HepG2 (cell line): ENCODE results near the gene BMERB1. TPM values are rescaled to one million over a fixed set of nuclear protein-coding genes. Genes with fewer than 3 reads are reported as not detected.
A peak's percentile ranks its signal among the peaks of the same experiment; 100 is the strongest.

ENCODE experiments used
- ATAC-seq: fragments of 200-7000 bp; cut with Tn5 transposase; 3 replicates; pipeline ENCODE4 v1.9.1; 2020; ENCODE audit warnings: mild to moderate bottlenecking, moderate library complexity
- BruUV-seq: library from RNA; stranded (reverse); fragments of 400-500 nt; replicated peaks from 2 replicates; lab custom pipeline; 2021; lab: Mats Ljungman, UMichigan
- CTCF ChIA-PET: fragments of 300-600 bp; formaldehyde crosslinking; extraction: SDS; loops from one replicate; lab custom pipeline; 2021; ENCODE audit warnings: low total read pairs, inconsistent platforms, low intra/inter-chr PET ratio; lab: Yijun Ruan, JAX
- POLR2A ChIA-PET: fragments of 350-600 bp; sonication (Branson Sonifier 250); formaldehyde crosslinking; loops from one replicate; lab custom pipeline; 2020; ENCODE audit warnings: antibody characterized with exemption, inconsistent platforms; lab: Yijun Ruan, JAX
- DNase-seq: peaks from one replicate; pipeline ENCODE4 v3.0.0-alpha.2; 2015; ENCODE audit warnings: low spot score
- FAIRE-seq: peaks from 3 replicates; lab custom pipeline; 2011; peaks lifted over from hg19 to GRCh38; lab: Jason Lieb, UNC
- H2AFZ ChIP-seq: one replicate; pipeline ENCODE4 v1.6.1; 2011; ENCODE audit warnings: low read length, inconsistent platforms
- H3K27ac ChIP-seq: fragments of 300-600 bp; 3 replicates; pipeline ENCODE4 v1.8.0; 2011; ENCODE audit warnings: mixed run types, mild to moderate bottlenecking, mixed read lengths, low read length, inconsistent platforms; ENCODE audit not compliant: insufficient read depth; ENCODE audit errors: extremely low read length
- H3K27me3 ChIP-seq, 2 experiments: fragments of 200-600 bp in 1 of 2; 2 replicates in 1 of 2; 3 replicates in 1 of 2; pipeline versions ENCODE4 v1.6.0 to v1.8.0; 2011; ENCODE audit warnings: low read length in 2 of 2, mild to moderate bottlenecking in 2 of 2, moderate library complexity in 2 of 2, inconsistent platforms in 1 of 2; ENCODE audit not compliant: insufficient read depth in 2 of 2, control insufficient read depth in 1 of 2
- H3K36me3 ChIP-seq, 2 experiments: fragments of 200-600 bp in 1 of 2; replicated peaks in 1 of 2; 2 replicates in 1 of 2; 3 replicates in 1 of 2; pipeline versions ENCODE4 v1.5.1 to v1.8.0; 2011; ENCODE audit warnings: low read length in 2 of 2, inconsistent platforms in 1 of 2; ENCODE audit not compliant: insufficient read depth in 2 of 2, control insufficient read depth in 1 of 2
- H3K4me1 ChIP-seq: 2 replicates; pipeline ENCODE4 v1.5.1; 2012; ENCODE audit warnings: low read length, inconsistent platforms; ENCODE audit not compliant: insufficient read depth
- H3K4me2 ChIP-seq: 2 replicates; pipeline ENCODE4 v1.6.0; 2011; ENCODE audit warnings: low read depth, low read length, inconsistent platforms
- H3K4me3 ChIP-seq, 3 experiments: fragments of 200-600 bp in 1 of 3; sonication (generic), shearing (Covaris generic) in 1 of 3; replicated peaks in 1 of 3; 2 replicates each; pipeline ENCODE4 v1.5.1; 2011 to 2016; ENCODE audit warnings: low read length in 3 of 3, inconsistent platforms in 2 of 3, low read depth in 2 of 3, mild to moderate bottlenecking in 2 of 3, control low read depth in 1 of 3, mixed read lengths in 1 of 3; ENCODE audit not compliant: insufficient read depth in 1 of 3
- H3K79me2 ChIP-seq: one replicate; pipeline ENCODE4 v1.6.1; 2011; ENCODE audit warnings: low read length, inconsistent platforms; ENCODE audit not compliant: insufficient read depth
- H3K9ac ChIP-seq: 2 replicates; pipeline ENCODE4 v1.6.0; 2011; ENCODE audit warnings: mild to moderate bottlenecking, low read depth, low read length, inconsistent platforms; ENCODE audit not compliant: insufficient read depth
- H3K9me3 ChIP-seq: 2 replicates; pipeline ENCODE4 v1.5.1; 2012; ENCODE audit warnings: mild to moderate bottlenecking, low read length
- H4K20me1 ChIP-seq: 2 replicates; pipeline ENCODE4 v1.6.0; 2011; ENCODE audit warnings: inconsistent platforms, mild to moderate bottlenecking, low read length, moderate library complexity; ENCODE audit not compliant: insufficient read depth
- PATZ1 ChIP-seq: sonication (generic); formaldehyde crosslinking; IDR thresholded peaks from 2 replicates; pipeline ENCODE4 v1.4.0; 2020; ENCODE audit warnings: missing genetic modification reagents
- RARA ChIP-seq: IDR thresholded peaks from 2 replicates; pipeline ENCODE4 v1.6.1; 2016; ENCODE audit warnings: missing genetic modification reagents, missing compliant biosample characterization
- TEAD3 ChIP-seq: optimal IDR thresholded peaks from 2 replicates; pipeline ENCODE3; 2016; ENCODE audit warnings: borderline replicate concordance
- ZIK1 ChIP-seq: sonication (generic); formaldehyde crosslinking; IDR thresholded peaks from 2 replicates; pipeline ENCODE4 v1.5.0; 2020; ENCODE audit warnings: mild to moderate bottlenecking, low read depth, missing genetic modification reagents, borderline replicate concordance
- ZMYM3 ChIP-seq: sonication (generic); formaldehyde crosslinking; IDR thresholded peaks from 2 replicates; pipeline ENCODE4 v1.5.1; 2020; ENCODE audit warnings: mild to moderate bottlenecking, missing genetic modification reagents
- ZNF816 ChIP-seq: sonication (generic); formaldehyde crosslinking; IDR thresholded peaks from 2 replicates; pipeline ENCODE4 v1.8.0; 2022; ENCODE audit warnings: missing genetic modification reagents, mild to moderate bottlenecking, borderline replicate concordance
- WGBS: methylation state at CpG from one replicate; pipeline ENCODE4 v1.1.6; 2017; ENCODE audit warnings: low lambda C conversion rate; 5-methylcytosine and 5-hydroxymethylcytosine counted together
- in situ Hi-C: cut with HindIII; loops from 2 replicates; pipeline ENCODE4 v1.10.0; 2017; ENCODE audit warnings: low pct_unique_long_range_greater_than_20kb; ENCODE audit not compliant: extremely low pct_ligation_motif_present
- intact Hi-C: fragments of 100-400 bp; cut with micrococcal nuclease; formaldehyde crosslinking; loops from one replicate; pipeline ENCODE4 v1.10.0; 2022; ENCODE audit not compliant: unreplicated experiment
- polyA plus RNA-seq, 8 experiments: library from polyadenylated mRNA; depleted of rRNA in 3 of 8; stranded (reverse) in 7 of 8; unstranded in 1 of 8; fragments of >200 nt; fragmentation: Illumina TruSeq in 4 of 8; extraction: Trizol in 4 of 8; gene quantifications; 2 replicates each; pipeline versions ENCODE4 v1.2.1 to v1.2.3, GENCODE V29; 2011 to 2016; ENCODE audit warnings: low read depth in 4 of 8, missing spikeins in 1 of 8, mixed read lengths in 1 of 8; ENCODE audit not compliant: insufficient read depth in 1 of 8
- total RNA-seq, 5 experiments: library from RNA; depleted of rRNA; stranded (reverse); fragments of >200 nt; fragmentation: Illumina TruSeq; extraction: Trizol; gene quantifications; 2 replicates each; pipeline ENCODE4 v1.2.3, GENCODE V29; 2016; ENCODE audit warnings: low read depth in 1 of 5

The BMERB1 gene
- total and polyA plus RNA-seq, 2 of the 13 experiments (the other 11 are each of a cell fraction or from before 2014, with no cell fraction given), result 1.4 TPM

- no peak overlapping the region for H3K27ac ChIP-seq
- no peak overlapping the region for H2AFZ ChIP-seq
- in situ Hi-C loops (no loop called here), intact Hi-C loops (no loop called here)
- no peaks in the 10 kb centered on the region for H3K36me3 ChIP-seq
- CTCF ChIA-PET, result no interaction called here
- DNase-seq (no peak), ATAC-seq (no peak), FAIRE-seq (no peak)
- TF ChIP-seq TEAD3 (CRISPR knock-in tag) (peak; percentile 13), ZIK1 (CRISPR knock-in tag) (no peak)
- H3K4me1 ChIP-seq, result peaks cover 8% of the 10 kb centered on the region; the same call in 1 of the 2 replicates
- BruUV-seq, result no TSS peak
- H3K4me3 ChIP-seq, result no peak overlapping the region
- no peaks in the 10 kb centered on the region for H3K9me3 ChIP-seq
- H3K4me2 ChIP-seq, result no peak overlapping the region
- no peaks in the 10 kb centered on the region for H3K79me2 ChIP-seq
- H4K20me1 ChIP-seq, result no peaks in the 10 kb centered on the region
- H3K27me3 ChIP-seq, result no peaks in the 10 kb centered on the region
- no peak overlapping the region for H3K9ac ChIP-seq
- POLR2A ChIA-PET, result no interaction called here
- 70% methylated on average over 4 of the region's 4 CpGs for WGBS
These were observed 124.8 kb downstream of the BMERB1 start for GRCh38 chr16:15559176-15559575.

- no TSS peak for BruUV-seq
- no peak overlapping the region for H2AFZ ChIP-seq
- H3K36me3 ChIP-seq, result no peaks in the 10 kb centered on the region
- intact Hi-C loops, result no loop called here
- H3K79me2 ChIP-seq, result no peaks in the 10 kb centered on the region
- H3K9ac ChIP-seq, result no peak overlapping the region
- ChIA-PET POLR2A (interaction anchor here (1.4 to 2.4 kb wide), 2 partner anchors 11 to 17 kb away, joined by 3 to 22 read pairs; no protein-coding TSS in a partner anchor), CTCF (no interaction called here)
- H3K4me3 ChIP-seq, result no peak overlapping the region
- H4K20me1 ChIP-seq, result no peaks in the 10 kb centered on the region
- TF ChIP-seq ZNF816 (no peak), ZMYM3 (0 out of 2 replicates have a peak, but pooled peaks have one; percentile 0), PATZ1 (CRISPR knock-in tag) (no peak), RARA (CRISPR knock-in tag) (0 out of 2 replicates have a peak, but pooled peaks have one; percentile 3)
- DNase-seq, result no peak
- no peaks in the 10 kb centered on the region for H3K27me3 ChIP-seq
- in situ Hi-C loops, result no loop called here
- H3K9me3 ChIP-seq, result no peaks in the 10 kb centered on the region
- no peak overlapping the region for H3K4me2 ChIP-seq
- peaks cover 19% of the 10 kb centered on the region for H3K4me1 ChIP-seq
- no peak overlapping the region for H3K27ac ChIP-seq
- FAIRE-seq, result no peak
- 56% methylated on average over 7 of the region's 7 CpGs for WGBS
- ATAC-seq, result no peak
These were observed 130.4 kb downstream of the BMERB1 start for GRCh38 chr16:15564604-15565339.
